HEK293 (cell line): Measurements from ENCODE around the gene CHAC1.

Experiments
- CTCF ChIP-seq: fragments of 450-650 bp; formaldehyde crosslinking; IDR thresholded peaks from 2 replicates; pipeline ENCODE4 v1.5.1; 2016; ENCODE audit warnings: missing biosample characterization, missing genetic modification characterization
- HOXA7 ChIP-seq: sonication (generic); formaldehyde crosslinking; IDR thresholded peaks from 2 replicates; pipeline ENCODE4 v1.8.1; 2022; ENCODE audit warnings: missing genetic modification reagents, borderline replicate concordance
- OVOL3 ChIP-seq: fragments of 450-650 bp; formaldehyde crosslinking; IDR thresholded peaks from 2 replicates; pipeline ENCODE4 v1.5.1; 2016; ENCODE audit warnings: missing biosample characterization, missing genetic modification characterization
- YY2 ChIP-seq: fragments of 450-650 bp; formaldehyde crosslinking; IDR thresholded peaks from 2 replicates; pipeline ENCODE4 v1.5.1; 2016; ENCODE audit warnings: missing biosample characterization, missing genetic modification characterization
- ZNF266 ChIP-seq: fragments of 450-650 bp; formaldehyde crosslinking; IDR thresholded peaks from 2 replicates; pipeline ENCODE4 v1.5.1; 2016; ENCODE audit warnings: missing biosample characterization, missing genetic modification characterization, low read depth
- ZNF302 ChIP-seq: fragments of 450-650 bp; formaldehyde crosslinking; IDR thresholded peaks from 2 replicates; pipeline ENCODE4 v1.5.1; 2016; ENCODE audit warnings: missing biosample characterization, missing genetic modification characterization, low read depth
- ZNF513 ChIP-seq: fragments of 450-650 bp; IDR thresholded peaks from 2 replicates; pipeline ENCODE4 v1.5.1; 2018; ENCODE audit warnings: missing biosample characterization, missing genetic modification characterization
- ZNF600 ChIP-seq: fragments of 450-650 bp; formaldehyde crosslinking; IDR thresholded peaks from 2 replicates; pipeline ENCODE4 v1.5.1; 2016; ENCODE audit warnings: missing biosample characterization, missing genetic modification characterization

- TF ChIP-seq ZNF513 (no peak), ZNF302 (tag by site-specific recombination) (no peak), ZNF266 (tag by site-specific recombination) (no peak), ZNF600 (tag by site-specific recombination) (peak; percentile 39; the same call in 1 of the 2 replicates), CTCF (tag by site-specific recombination) (no peak; the same call in 1 of the 2 replicates), OVOL3 (no peak), HOXA7 (CRISPR knock-in tag) (no peak), YY2 (tag by site-specific recombination) (no peak)
These were observed 24.2 kb upstream of the CHAC1 start, which contains the start of gene DLL4 for GRCh38 chr15:40928821-40929659.
